Smooth muscle cell (in vitro differentiated cells): ENCODE results near the gene CFAP46. TPM values are rescaled to one million over a fixed set of nuclear protein-coding genes. Genes with fewer than 3 reads are reported as not detected.
"Not testable (repeated sequence)": the region's sequence is repeated elsewhere in the genome, so short reads cannot be mapped to it uniquely, and the experiment has no call there.

Source experiments
- DNase-seq: peaks from one replicate; lab custom pipeline; 2025; ENCODE audit not compliant: unreplicated experiment; lab: John Stamatoyannopoulos, UW
- H2AFZ ChIP-seq: fragments of 200-600 bp; sonication (generic); 2 replicates; pipeline ENCODE4 v1.6.0; 2016; ENCODE audit warnings: antibody characterized with exemption, low read depth, mild to moderate bottlenecking
- H3F3A ChIP-seq: fragments of 200-600 bp; sonication (generic); 2 replicates; pipeline ENCODE4 v1.6.0; 2017; ENCODE audit warnings: antibody characterized with exemption, low read depth
- H3K27ac ChIP-seq: fragments of 200-600 bp; sonication (generic); 2 replicates; pipeline ENCODE4 v1.5.1; 2016; ENCODE audit warnings: low read depth, mild to moderate bottlenecking
- H3K27me3 ChIP-seq: fragments of 200-600 bp; sonication (generic); 2 replicates; pipeline ENCODE4 v1.6.1; 2016; ENCODE audit warnings: low read depth, mild to moderate bottlenecking
- H3K36me3 ChIP-seq: fragments of 200-600 bp; sonication (generic); 2 replicates; pipeline ENCODE4 v1.5.1; 2016; ENCODE audit warnings: low read depth
- H3K4me1 ChIP-seq: fragments of 200-600 bp; sonication (generic); 2 replicates; pipeline ENCODE4 v1.5.1; 2016; ENCODE audit warnings: low read depth
- H3K4me2 ChIP-seq: fragments of 200-600 bp; sonication (generic); 2 replicates; pipeline ENCODE4 v1.6.0; 2016; ENCODE audit warnings: mild to moderate bottlenecking
- H3K4me3 ChIP-seq: fragments of 200-600 bp; sonication (generic); 2 replicates; pipeline ENCODE4 v1.5.1; 2016; ENCODE audit warnings: mild to moderate bottlenecking
- H3K79me2 ChIP-seq: fragments of 200-600 bp; sonication (generic); 2 replicates; pipeline ENCODE4 v1.6.0; 2016; ENCODE audit warnings: low read depth, mild to moderate bottlenecking
- H3K9ac ChIP-seq: fragments of 200-600 bp; sonication (generic); 2 replicates; pipeline ENCODE4 v1.6.0; 2016; ENCODE audit warnings: low read depth
- H3K9me3 ChIP-seq: fragments of 200-600 bp; sonication (generic); replicated peaks from 2 replicates; pipeline ENCODE4 v1.5.1; 2016; ENCODE audit warnings: low read depth
- H4K20me1 ChIP-seq: fragments of 200-600 bp; sonication (generic); 2 replicates; pipeline ENCODE4 v1.6.0; 2016; ENCODE audit warnings: low read depth
- CTCF ChIP-seq: fragments of 200-600 bp; sonication (generic); IDR thresholded peaks from 2 replicates; pipeline ENCODE4 v1.5.1; 2017; ENCODE audit warnings: borderline replicate concordance, mild to moderate bottlenecking, antibody characterized with exemption; ENCODE audit not compliant: insufficient read depth, poor library complexity, severe bottlenecking
- WGBS: methylation state at CpG from one replicate; pipeline ENCODE4 v1.1.7; 2016; ENCODE audit warnings: low lambda C conversion rate; 5-methylcytosine and 5-hydroxymethylcytosine counted together
- polyA plus RNA-seq: library from polyadenylated mRNA; unstranded; fragments of >200 nt; fragmentation: Nextera tagmentation; extraction: Ambion mirVana; gene quantifications from 2 replicates; pipeline ENCODE4 v1.2.1, GENCODE V29; 2016
- total RNA-seq: library from RNA; depleted of rRNA; stranded (reverse); fragments of >200 nt; gene quantifications from 2 replicates; pipeline ENCODE4 v1.2.3, GENCODE V29; 2014

Gene CFAP46
- total and polyA plus RNA-seq, 2 experiments from 2014 or later: 1.1 to 2.0 TPM

GRCh38 chr10:132827861-132828539 is 114.4 kb downstream of the CFAP46 start:
- H3K27me3 ChIP-seq: peaks cover 25% of the 10 kb centered on the region
- H3K9ac ChIP-seq: no peak overlapping the region
- H3K4me3 ChIP-seq: no peak overlapping the region
- H3K4me2 ChIP-seq: no peak overlapping the region
- no peak overlapping the region for H2AFZ ChIP-seq
- no peaks in the 10 kb centered on the region for H3K36me3 ChIP-seq
- H3F3A ChIP-seq: no peaks in the 10 kb centered on the region
- no peak for DNase-seq
- TF ChIP-seq CTCF: no peak
- H4K20me1 ChIP-seq: no peaks in the 10 kb centered on the region
- H3K79me2 ChIP-seq: no peaks in the 10 kb centered on the region
- 94% methylated on average over 29 of the region's 29 CpGs for WGBS
- H3K4me1 ChIP-seq: no peaks in the 10 kb centered on the region
- no peaks in the 10 kb centered on the region for H3K9me3 ChIP-seq
- no peak overlapping the region for H3K27ac ChIP-seq

- Histone ChIP-seq H3K9ac (no peak overlapping the region), H3K27me3 (peaks cover 25% of the 10 kb centered on the region), H3K27ac (no peak overlapping the region), H2AFZ (no peak overlapping the region), H3K4me2 (no peak overlapping the region), H3F3A (no peaks in the 10 kb centered on the region), H3K4me1 (no peaks in the 10 kb centered on the region), H3K9me3 (no peaks in the 10 kb centered on the region), H3K36me3 (no peaks in the 10 kb centered on the region), H3K79me2 (no peaks in the 10 kb centered on the region), H4K20me1 (no peaks in the 10 kb centered on the region), H3K4me3 (no peak overlapping the region)
- TF ChIP-seq CTCF: no peak
- 91% methylated on average over 13 of the region's 13 CpGs for WGBS
- DNase-seq: no peak
These were observed 115.0 kb downstream of the CFAP46 start for GRCh38 chr10:132827423-132827789.

- H3K4me3 ChIP-seq: no peak overlapping the region
- no peak overlapping the region for H3K4me2 ChIP-seq
- H3K79me2 ChIP-seq: no peaks in the 10 kb centered on the region
- no peak for TF ChIP-seq CTCF
- no peak overlapping the region for H3K27ac ChIP-seq
- H2AFZ ChIP-seq: no peak overlapping the region
- no peak overlapping the region for H3K9ac ChIP-seq
- no peaks in the 10 kb centered on the region for H3K36me3 ChIP-seq
- H3K27me3 ChIP-seq: peaks cover 23% of the 10 kb centered on the region
- H4K20me1 ChIP-seq: no peaks in the 10 kb centered on the region
- no peaks in the 10 kb centered on the region for H3F3A ChIP-seq
- no peak for DNase-seq
- no peaks in the 10 kb centered on the region for H3K4me1 ChIP-seq
- no peaks in the 10 kb centered on the region for H3K9me3 ChIP-seq
- 96% methylated on average over 36 of the region's 36 CpGs for WGBS
These were observed 115.6 kb downstream of the CFAP46 start for GRCh38 chr10:132826524-132827422.

- H3K27ac ChIP-seq, H3K4me2 ChIP-seq, H3F3A ChIP-seq, H3K4me1 ChIP-seq, H3K4me3 ChIP-seq, H3K9me3 ChIP-seq, H3K79me2 ChIP-seq, DNase-seq, H4K20me1 ChIP-seq, H3K9ac ChIP-seq, H2AFZ ChIP-seq, H3K36me3 ChIP-seq: not testable (repeated sequence)
- WGBS: 91% methylated on average over 34 of the region's 34 CpGs
- H3K27me3 ChIP-seq: peaks cover 15% of the 10 kb centered on the region
These were observed 116.4 kb downstream of the CFAP46 start for GRCh38 chr10:132825783-132826523.
